ENCODE measurements around the gene WDFY3. TPM values are rescaled to one million over a fixed set of nuclear protein-coding genes. Genes with fewer than 3 reads are reported as not detected.

WDFY3 gene
- total RNA-seq, 1 donor from 2014 or later: 89.5 TPM

DNA sequence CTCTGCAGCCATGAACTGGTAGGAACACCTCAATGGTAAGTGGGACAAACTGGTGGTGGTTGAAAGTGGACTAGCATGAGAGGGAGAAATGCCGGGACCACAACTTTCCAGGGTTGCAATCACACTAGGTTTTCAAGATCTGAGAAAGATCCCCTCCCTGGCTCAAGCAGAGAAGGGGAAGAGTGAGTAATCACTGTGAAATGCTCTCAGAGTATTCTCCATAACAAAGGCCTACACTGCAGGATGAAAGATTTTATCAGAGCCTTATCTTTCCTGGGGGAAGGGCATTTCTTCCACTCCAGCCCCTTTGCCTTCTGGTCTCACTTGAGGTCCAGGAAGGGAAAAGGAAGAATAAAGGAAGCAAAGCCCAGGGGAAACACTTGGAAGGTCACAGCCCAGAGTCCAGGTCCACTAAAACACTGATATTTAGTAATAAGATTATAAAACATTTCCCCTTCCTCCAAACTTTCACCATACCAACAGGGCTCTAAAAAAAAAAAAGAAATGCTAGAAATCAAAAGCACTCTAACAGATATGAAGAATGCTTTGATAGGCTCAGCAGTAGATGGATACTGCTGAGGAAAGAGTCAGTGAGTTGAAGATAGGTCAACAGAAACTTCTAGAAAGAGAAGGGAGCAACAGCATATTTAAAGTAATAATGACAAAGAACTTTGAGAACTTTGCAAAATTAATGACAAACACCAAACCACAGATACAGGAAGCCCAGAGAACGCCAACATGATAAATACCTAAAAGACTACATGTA, 95.9 kb downstream of the WDFY3 start:
- FAIRE-seq (peak; percentile 96), DNase-seq (ENCODE audit: low read depth) (peak; percentile 87)
- H4K20me1 ChIP-seq (ENCODE audit: insufficient read depth, low read length): no peaks in the 10 kb centered on the region
- Mint-ChIP-seq H3K4me1 (ENCODE audit: low read depth, unreplicated experiment) (peaks cover 26% of the 10 kb centered on the region), H3K36me3 (ENCODE audit: low read depth, unreplicated experiment) (peaks cover 6% of the 10 kb centered on the region), H3K27ac (ENCODE audit: unreplicated experiment) (peak overlapping the region; percentile 98), H3K9me3 (ENCODE audit: unreplicated experiment) (no peaks in the 10 kb centered on the region), H3K4me3 (ENCODE audit: unreplicated experiment) (peak overlapping the region; percentile 78), H3K27me3 (ENCODE audit: low read depth, unreplicated experiment) (no peaks in the 10 kb centered on the region)
- no peak overlapping the region for H3K9ac ChIP-seq (ENCODE audit: low read length)
- H2AFZ ChIP-seq (ENCODE audit: low read depth, low read length): no peak overlapping the region
- peak overlapping the region; percentile 70 for H3K27ac ChIP-seq (ENCODE audit: low read depth, low read length)
- no peak overlapping the region for H3K4me3 ChIP-seq (ENCODE audit: insufficient read depth, low read depth, low read length)
- TF ChIP-seq EZH2 (IDR thresholded peaks at IDR 0.05; ENCODE audit: insufficient read depth, low read length): no peak
- TF ChIP-seq, protein P1, sequence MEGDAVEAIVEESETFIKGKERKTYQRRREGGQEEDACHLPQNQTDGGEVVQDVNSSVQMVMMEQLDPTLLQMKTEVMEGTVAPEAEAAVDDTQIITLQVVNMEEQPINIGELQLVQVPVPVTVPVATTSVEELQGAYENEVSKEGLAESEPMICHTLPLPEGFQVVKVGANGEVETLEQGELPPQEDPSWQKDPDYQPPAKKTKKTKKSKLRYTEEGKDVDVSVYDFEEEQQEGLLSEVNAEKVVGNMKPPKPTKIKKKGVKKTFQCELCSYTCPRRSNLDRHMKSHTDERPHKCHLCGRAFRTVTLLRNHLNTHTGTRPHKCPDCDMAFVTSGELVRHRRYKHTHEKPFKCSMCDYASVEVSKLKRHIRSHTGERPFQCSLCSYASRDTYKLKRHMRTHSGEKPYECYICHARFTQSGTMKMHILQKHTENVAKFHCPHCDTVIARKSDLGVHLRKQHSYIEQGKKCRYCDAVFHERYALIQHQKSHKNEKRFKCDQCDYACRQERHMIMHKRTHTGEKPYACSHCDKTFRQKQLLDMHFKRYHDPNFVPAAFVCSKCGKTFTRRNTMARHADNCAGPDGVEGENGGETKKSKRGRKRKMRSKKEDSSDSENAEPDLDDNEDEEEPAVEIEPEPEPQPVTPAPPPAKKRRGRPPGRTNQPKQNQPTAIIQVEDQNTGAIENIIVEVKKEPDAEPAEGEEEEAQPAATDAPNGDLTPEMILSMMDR (IDR thresholded peaks at IDR 0.05; ENCODE audit: insufficient read depth, low read depth, low read length): no peak
- H3K79me2 ChIP-seq (ENCODE audit: insufficient read depth, low read length): peaks cover 34% of the 10 kb centered on the region
- H3K36me3 ChIP-seq (ENCODE audit: insufficient read depth, low read length): no peaks in the 10 kb centered on the region
- H3K4me1 ChIP-seq (ENCODE audit: insufficient read depth, low read length): peaks cover 14% of the 10 kb centered on the region
- H3K4me2 ChIP-seq (ENCODE audit: low read length): peak overlapping the region; percentile 77
- H3K9me3 ChIP-seq (ENCODE audit: insufficient read depth, low read depth, low read length): no peaks in the 10 kb centered on the region
- no peaks in the 10 kb centered on the region for H3K27me3 ChIP-seq (ENCODE audit: insufficient read depth, low read length)

DNA sequence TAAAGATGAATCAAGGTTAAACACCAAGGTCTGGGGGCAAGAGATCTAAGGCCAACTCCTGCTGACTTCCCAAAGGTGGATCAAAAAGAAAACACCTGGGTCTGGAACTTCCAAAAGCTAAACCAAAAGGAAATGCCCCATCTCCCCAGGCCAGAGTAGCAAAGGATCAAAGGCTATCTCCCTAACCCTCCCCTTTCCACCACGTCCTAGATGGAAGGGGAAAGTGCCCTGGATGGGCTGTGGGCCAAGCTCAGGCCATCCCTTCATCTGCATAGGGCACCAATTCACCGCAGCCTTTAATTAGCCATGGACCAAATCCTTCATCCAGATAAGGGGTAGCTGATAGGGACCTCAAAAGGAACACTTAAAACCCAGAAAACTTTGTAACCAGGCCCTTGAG, 100.2 kb downstream of the WDFY3 start:
- Histone ChIP-seq H3K9ac (ENCODE audit: low read length) (no peak overlapping the region), H3K27ac (ENCODE audit: low read depth, low read length) (no peak overlapping the region), H4K20me1 (ENCODE audit: insufficient read depth, low read length) (peaks cover 4% of the 10 kb centered on the region), H3K79me2 (ENCODE audit: insufficient read depth, low read length) (peaks cover 47% of the 10 kb centered on the region), H3K36me3 (ENCODE audit: insufficient read depth, low read length) (no peaks in the 10 kb centered on the region), H3K4me1 (ENCODE audit: insufficient read depth, low read length) (peaks cover 14% of the 10 kb centered on the region), H3K4me3 (ENCODE audit: insufficient read depth, low read depth, low read length) (no peak overlapping the region), H3K4me2 (ENCODE audit: low read length) (no peak overlapping the region), H3K9me3 (ENCODE audit: insufficient read depth, low read depth, low read length) (no peaks in the 10 kb centered on the region), H2AFZ (ENCODE audit: low read depth, low read length) (no peak overlapping the region), H3K27me3 (ENCODE audit: insufficient read depth, low read length) (no peaks in the 10 kb centered on the region)
- Mint-ChIP-seq H3K9me3 (ENCODE audit: unreplicated experiment) (no peaks in the 10 kb centered on the region), H3K4me3 (ENCODE audit: unreplicated experiment) (no peak overlapping the region), H3K4me1 (ENCODE audit: low read depth, unreplicated experiment) (peaks cover 24% of the 10 kb centered on the region), H3K36me3 (ENCODE audit: low read depth, unreplicated experiment) (peaks cover 4% of the 10 kb centered on the region), H3K27ac (ENCODE audit: unreplicated experiment) (no peak overlapping the region), H3K27me3 (ENCODE audit: low read depth, unreplicated experiment) (no peaks in the 10 kb centered on the region)
- FAIRE-seq (no peak), DNase-seq (ENCODE audit: low read depth) (no peak)
- no peak for TF ChIP-seq EZH2 (IDR thresholded peaks at IDR 0.05; ENCODE audit: insufficient read depth, low read length)
- TF ChIP-seq, protein P1 (IDR thresholded peaks at IDR 0.05; ENCODE audit: insufficient read depth, low read depth, low read length): no peak

DNA sequence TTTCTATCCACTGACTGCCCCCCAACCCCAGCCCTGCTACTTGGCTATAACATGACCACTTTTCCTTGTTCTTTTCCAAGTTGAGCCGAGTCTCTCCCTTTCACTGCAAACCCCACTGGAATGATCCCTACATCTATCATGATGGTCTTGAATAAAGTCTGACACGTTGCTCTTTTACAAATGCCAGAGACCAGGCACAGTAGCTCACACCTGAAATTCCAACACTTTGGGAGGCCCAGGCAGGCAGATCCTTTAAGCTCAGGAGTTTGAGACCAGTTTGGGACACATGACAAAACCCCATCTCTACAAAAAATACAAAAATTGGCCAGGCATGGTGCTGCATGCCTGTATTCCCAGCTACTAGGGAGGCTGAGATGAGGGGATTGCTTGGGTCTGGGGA, 100.9 kb downstream of the WDFY3 start:
- Mint-ChIP-seq H3K36me3 (ENCODE audit: low read depth, unreplicated experiment) (peaks cover 4% of the 10 kb centered on the region), H3K4me1 (ENCODE audit: low read depth, unreplicated experiment) (peaks cover 19% of the 10 kb centered on the region), H3K27ac (ENCODE audit: unreplicated experiment) (no peak overlapping the region), H3K9me3 (ENCODE audit: unreplicated experiment) (no peaks in the 10 kb centered on the region), H3K4me3 (ENCODE audit: unreplicated experiment) (no peak overlapping the region), H3K27me3 (ENCODE audit: low read depth, unreplicated experiment) (no peaks in the 10 kb centered on the region)
- H4K20me1 ChIP-seq (ENCODE audit: insufficient read depth, low read length): peaks cover 4% of the 10 kb centered on the region
- no peaks in the 10 kb centered on the region for H3K36me3 ChIP-seq (ENCODE audit: insufficient read depth, low read length)
- no peaks in the 10 kb centered on the region for H3K27me3 ChIP-seq (ENCODE audit: insufficient read depth, low read length)
- H3K4me3 ChIP-seq (ENCODE audit: insufficient read depth, low read depth, low read length): no peak overlapping the region
- H2AFZ ChIP-seq (ENCODE audit: low read depth, low read length): no peak overlapping the region
- H3K4me2 ChIP-seq (ENCODE audit: low read length): no peak overlapping the region
- H3K9me3 ChIP-seq (ENCODE audit: insufficient read depth, low read depth, low read length): no peaks in the 10 kb centered on the region
- no peak for DNase-seq (ENCODE audit: low read depth)
- TF ChIP-seq, protein P1 (IDR thresholded peaks at IDR 0.05; ENCODE audit: insufficient read depth, low read depth, low read length): no peak
- TF ChIP-seq EZH2 (IDR thresholded peaks at IDR 0.05; ENCODE audit: insufficient read depth, low read length): no peak
- no peak overlapping the region for H3K9ac ChIP-seq (ENCODE audit: low read length)
- no peak for FAIRE-seq
- H3K27ac ChIP-seq (ENCODE audit: low read depth, low read length): no peak overlapping the region
- peaks cover 7% of the 10 kb centered on the region for H3K4me1 ChIP-seq (ENCODE audit: insufficient read depth, low read length)
- peaks cover 47% of the 10 kb centered on the region for H3K79me2 ChIP-seq (ENCODE audit: insufficient read depth, low read length)
